Keratinocyte (primary cell): Measurements from ENCODE around the gene TXNRD1. TPM values are rescaled to one million over a fixed set of nuclear protein-coding genes. Genes with fewer than 3 reads are reported as not detected.

Source experiments
- DNase-seq: peaks from one replicate; pipeline ENCODE4 v3.0.0-alpha.2; 2011; ENCODE audit warnings: low read depth, missing footprints, low spot score
- FAIRE-seq: peaks from 2 replicates; lab custom pipeline; 2011; peaks lifted over from hg19 to GRCh38; lab: Jason Lieb, UNC
- H2AFZ ChIP-seq: 2 replicates; pipeline ENCODE4 v1.6.0; 2012; ENCODE audit warnings: low read length, control low read depth, inconsistent platforms; ENCODE audit not compliant: control insufficient read depth
- H3K27ac ChIP-seq: 2 replicates; pipeline ENCODE4 v1.5.1; 2011; ENCODE audit warnings: low read length; ENCODE audit not compliant: control insufficient read depth, insufficient read depth
- H3K27me3 ChIP-seq: 3 replicates; pipeline ENCODE4 v1.6.0; 2011; ENCODE audit warnings: low read length; ENCODE audit not compliant: control insufficient read depth, insufficient read depth; ENCODE audit errors: extremely low read depth
- H3K36me3 ChIP-seq, 2 experiments: 2 replicates in 1 of 2; 3 replicates in 1 of 2; pipeline ENCODE4 v1.5.1; 2011; ENCODE audit warnings: low read length in 2 of 2, mild to moderate bottlenecking in 1 of 2; ENCODE audit not compliant: control insufficient read depth in 2 of 2, insufficient read depth in 2 of 2; ENCODE audit errors: extremely low read depth in 1 of 2
- H3K4me1 ChIP-seq: 3 replicates; pipeline ENCODE4 v1.5.1; 2011; ENCODE audit warnings: low read length; ENCODE audit not compliant: control insufficient read depth, insufficient read depth; ENCODE audit errors: extremely low read depth
- H3K4me2 ChIP-seq: 3 replicates; pipeline ENCODE4 v1.6.0; 2011; ENCODE audit warnings: low read depth, low read length; ENCODE audit not compliant: control insufficient read depth, insufficient read depth; ENCODE audit errors: extremely low read depth
- H3K4me3 ChIP-seq, 3 experiments: fragments of 200-600 bp in 1 of 3; sonication (generic) in 1 of 3; 2 replicates in 2 of 3; 3 replicates in 1 of 3; pipeline ENCODE4 v1.5.1; 2011 to 2016; ENCODE audit warnings: low read length in 3 of 3, mild to moderate bottlenecking in 3 of 3, control low read depth in 2 of 3, inconsistent platforms in 1 of 3, low read depth in 1 of 3, mixed read lengths in 1 of 3, mixed run types in 1 of 3, moderate library complexity in 1 of 3; ENCODE audit not compliant: control insufficient read depth in 2 of 3, insufficient read depth in 2 of 3; ENCODE audit errors: extremely low read depth in 1 of 3
- H3K79me2 ChIP-seq: 2 replicates; pipeline ENCODE4 v1.6.0; 2012; ENCODE audit warnings: low read length; ENCODE audit not compliant: control insufficient read depth, insufficient read depth
- H3K9ac ChIP-seq: 3 replicates; pipeline ENCODE4 v1.6.0; 2011; ENCODE audit warnings: low read length; ENCODE audit not compliant: control insufficient read depth, insufficient read depth; ENCODE audit errors: extremely low read depth
- H3K9me1 ChIP-seq: 3 replicates; pipeline ENCODE4 v1.6.0; 2011; ENCODE audit warnings: low read length; ENCODE audit not compliant: control insufficient read depth, insufficient read depth; ENCODE audit errors: extremely low read depth
- H3K9me3 ChIP-seq: 2 replicates; pipeline ENCODE4 v1.5.1; 2012; ENCODE audit warnings: low read depth, low read length; ENCODE audit not compliant: control insufficient read depth
- H4K20me1 ChIP-seq: 3 replicates; pipeline ENCODE4 v1.6.0; 2011; ENCODE audit warnings: low read length; ENCODE audit not compliant: control insufficient read depth, insufficient read depth; ENCODE audit errors: extremely low read depth
- CTCF ChIP-seq, 3 experiments: IDR thresholded peaks in 1 of 3; conservative IDR thresholded peaks in 1 of 3; optimal IDR thresholded peaks in 1 of 3; 2 replicates in 2 of 3; 3 replicates in 1 of 3; pipeline versions ENCODE3 to v1.5.1; 2011; ENCODE audit warnings: low read length in 3 of 3, mild to moderate bottlenecking in 3 of 3, moderate library complexity in 2 of 3, control low read depth in 1 of 3, inconsistent platforms in 1 of 3; ENCODE audit not compliant: insufficient read depth in 2 of 3; ENCODE audit errors: extremely low read depth in 1 of 3
- EZH2 ChIP-seq: IDR thresholded peaks from one replicate; pipeline ENCODE4 v1.6.1; 2012; ENCODE audit warnings: inconsistent platforms, mild to moderate bottlenecking, low read length, moderate library complexity
- dilution Hi-C: fragments of 300-500 bp; cut with MboI; formaldehyde crosslinking; loops from one replicate; pipeline ENCODE4 v1.7.0; 2020; ENCODE audit warnings: low sequenced_read_pairs; ENCODE audit not compliant: extremely low pct_ligation_motif_present
- polyA plus RNA-seq, 5 experiments: library from polyadenylated mRNA; depleted of rRNA in 3 of 5; stranded (reverse) in 3 of 5; stranded (forward) in 1 of 5; unstranded in 1 of 5; fragments of >200 nt; gene quantifications; 1 replicate in 1 of 5; 2 replicates in 3 of 5; 3 replicates in 1 of 5; pipeline versions ENCODE4 v1.2.1 to v1.2.3, GENCODE V29; 2011 to 2012; ENCODE audit warnings: missing spikeins in 2 of 5, low read depth in 1 of 5, low replicate concordance in 1 of 5

TXNRD1 gene
- polyA plus RNA-seq, 1 donor (not counting 4 experiments of a cell fraction or from before 2014, with no cell fraction given): 88.9 TPM

GRCh38 chr12:104306376-104306775 is 90.8 kb downstream of the TXNRD1 start:
- H3K4me1 ChIP-seq: peaks cover 12% of the 10 kb centered on the region
- no peak for FAIRE-seq
- no peak for TF ChIP-seq EZH2
- no peak for TF ChIP-seq CTCF (optimal IDR thresholded peaks at IDR 0.05 in 1 of 3, IDR thresholded peaks at IDR 0.05 in 1 of 3, conservative IDR thresholded peaks at IDR 0.05 in 1 of 3; ENCODE audit: extremely low read depth in 1 of 3, insufficient read depth in 2 of 3, low read length in 3 of 3)
- H3K4me2 ChIP-seq: no peak overlapping the region
- H3K79me2 ChIP-seq: peaks cover 87% of the 10 kb centered on the region
- no peak overlapping the region for H2AFZ ChIP-seq
- H3K9ac ChIP-seq: no peak overlapping the region
- H3K4me3 ChIP-seq: no peak overlapping the region
- no peak overlapping the region for H3K27ac ChIP-seq
- no peak for DNase-seq
- H3K36me3 ChIP-seq: peaks cover 14 to 30% of the 10 kb centered on the region in 2 experiments
- peaks cover 3% of the 10 kb centered on the region for H3K9me1 ChIP-seq
- no peaks in the 10 kb centered on the region for H3K9me3 ChIP-seq
- dilution Hi-C loops: loop anchor here (25.0 kb wide), 1 partner anchor 94 kb away; the partner anchor contains the start of gene TXNRD1
- peaks cover 33% of the 10 kb centered on the region for H4K20me1 ChIP-seq
- no peaks in the 10 kb centered on the region for H3K27me3 ChIP-seq

GRCh38 chr12:104306943-104307654 is 91.5 kb downstream of the TXNRD1 start:
- Histone ChIP-seq H3K36me3 (peaks cover 16 to 33% of the 10 kb centered on the region in 2 experiments), H3K9me1 (peaks cover 3% of the 10 kb centered on the region), H3K27ac (no peak overlapping the region), H3K27me3 (no peaks in the 10 kb centered on the region), H3K79me2 (peaks cover 85% of the 10 kb centered on the region), H3K4me2 (no peak overlapping the region), H3K9ac (no peak overlapping the region), H4K20me1 (peaks cover 33% of the 10 kb centered on the region), H3K9me3 (no peaks in the 10 kb centered on the region), H2AFZ (no peak overlapping the region), H3K4me3 (no peak overlapping the region), H3K4me1 (peaks cover 12% of the 10 kb centered on the region)
- FAIRE-seq (no peak), DNase-seq (no peak)
- dilution Hi-C loops: loop anchor here (25.0 kb wide), 1 partner anchor 95 kb away; the partner anchor contains the start of gene TXNRD1
- TF ChIP-seq CTCF (optimal IDR thresholded peaks at IDR 0.05 in 1 of 3, IDR thresholded peaks at IDR 0.05 in 1 of 3, conservative IDR thresholded peaks at IDR 0.05 in 1 of 3; ENCODE audit: extremely low read depth in 1 of 3, insufficient read depth in 2 of 3, low read length in 3 of 3): no peak
- no peak for TF ChIP-seq EZH2
